Fibroblast of villous mesenchyme (primary cell): ENCODE measurements around the gene APIP. TPM values are rescaled to one million over a fixed set of nuclear protein-coding genes. Genes with fewer than 3 reads are reported as not detected.

Experiments
- DNase-seq: peaks from one replicate; pipeline ENCODE4 v3.0.0-alpha.2; 2010; ENCODE audit warnings: low read depth
- H3K4me3 ChIP-seq: 2 replicates; pipeline ENCODE4 v1.5.1; 2011; ENCODE audit warnings: low read depth, mild to moderate bottlenecking, low read length
- CTCF ChIP-seq: IDR thresholded peaks from 2 replicates; pipeline ENCODE4 v1.5.1; 2012; ENCODE audit warnings: low read depth, mild to moderate bottlenecking, low read length; ENCODE audit not compliant: insufficient read depth
- total RNA-seq: library from RNA; depleted of rRNA; stranded (reverse); fragments of >200 nt; gene quantifications from 2 replicates; pipeline ENCODE4 v1.2.3, GENCODE V29; 2012

Gene APIP
- total RNA-seq, 1 donor: 33.2 TPM

- H3K4me3 ChIP-seq: no peak overlapping the region
- DNase-seq: no peak
- no peak for TF ChIP-seq CTCF
These were observed 22.4 kb upstream of the APIP start for GRCh38 chr11:34938611-34939010.

GRCh38 chr11:34936945-34937629 lies 20.9 kb upstream of the APIP start:
- H3K4me3 ChIP-seq: no peak overlapping the region
- DNase-seq: no peak
- TF ChIP-seq CTCF: no peak

DNA sequence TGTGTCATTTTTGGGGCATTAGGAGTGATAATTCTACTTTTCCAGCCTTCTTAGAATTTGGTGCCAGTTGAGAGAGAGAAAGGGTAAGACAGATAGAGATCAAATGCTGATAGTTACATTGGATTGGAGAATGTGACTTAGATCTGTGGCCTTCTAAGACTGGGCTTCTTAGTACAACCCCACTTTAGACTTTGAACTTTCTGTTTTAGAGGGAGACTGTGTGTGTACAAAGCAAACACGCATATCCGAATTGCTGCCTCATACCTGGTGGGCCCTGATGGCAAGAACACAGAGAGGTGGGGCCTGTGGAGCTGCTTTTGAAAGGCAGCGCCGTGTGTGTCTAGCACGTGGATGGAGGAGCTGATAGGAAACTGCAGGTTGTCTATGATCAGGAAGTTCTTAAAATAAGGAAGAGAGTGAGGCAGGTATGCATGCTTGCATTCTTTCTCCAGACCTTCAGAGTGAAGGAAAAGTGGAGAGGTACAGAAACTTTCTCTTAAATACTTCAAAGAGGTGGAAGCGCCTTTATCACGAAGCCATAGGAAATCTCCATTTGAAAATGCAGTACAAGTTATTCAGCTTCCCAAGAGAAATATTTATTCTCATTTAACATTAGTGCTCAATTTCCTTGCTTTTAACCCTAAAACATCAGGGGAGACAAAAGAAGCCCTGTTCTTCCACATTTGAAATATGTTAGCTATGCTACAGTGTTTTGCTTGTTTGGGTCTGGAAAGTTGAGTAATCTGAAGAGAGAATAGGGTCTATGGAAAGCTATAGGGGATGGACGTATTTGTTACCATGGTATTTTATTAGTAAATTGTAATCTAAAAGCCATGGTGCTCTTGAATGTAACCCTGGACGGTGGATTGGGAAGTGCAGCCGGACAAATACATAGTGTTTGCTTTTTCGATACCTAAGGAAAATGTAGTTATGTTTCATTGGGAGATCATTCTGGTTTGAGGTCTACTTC lies 13.9 kb upstream of the APIP start:
- DNase-seq: no peak
- H3K4me3 ChIP-seq: no peak overlapping the region
- no peak for TF ChIP-seq CTCF

- no peak overlapping the region for H3K4me3 ChIP-seq
- no peak for TF ChIP-seq CTCF
- peak; percentile 43 for DNase-seq
These were observed 12.9 kb upstream of the APIP start for GRCh38 chr11:34928960-34929680.

- no peak overlapping the region for H3K4me3 ChIP-seq
- no peak for DNase-seq
- no peak for TF ChIP-seq CTCF
These were observed 12.2 kb upstream of the APIP start for GRCh38 chr11:34928268-34928959.

GRCh38 chr11:34926831-34927132 lies 10.6 kb upstream of the APIP start:
- no peak for DNase-seq
- no peak overlapping the region for H3K4me3 ChIP-seq
- no peak for TF ChIP-seq CTCF
